HG03280 (cell line): ENCODE results near the gene THRA.

Source experiments
- ATAC-seq: cut with Tn5 transposase; IDR thresholded peaks from one replicate; pipeline ENCODE4 v1.9.1; 2021; ENCODE audit warnings: mild to moderate bottlenecking, moderate library complexity; ENCODE audit not compliant: unreplicated experiment

THRA gene

GRCh38 chr17:40097087-40097486, 34.3 kb downstream of the THRA start:
- ATAC-seq: no peak

DNA sequence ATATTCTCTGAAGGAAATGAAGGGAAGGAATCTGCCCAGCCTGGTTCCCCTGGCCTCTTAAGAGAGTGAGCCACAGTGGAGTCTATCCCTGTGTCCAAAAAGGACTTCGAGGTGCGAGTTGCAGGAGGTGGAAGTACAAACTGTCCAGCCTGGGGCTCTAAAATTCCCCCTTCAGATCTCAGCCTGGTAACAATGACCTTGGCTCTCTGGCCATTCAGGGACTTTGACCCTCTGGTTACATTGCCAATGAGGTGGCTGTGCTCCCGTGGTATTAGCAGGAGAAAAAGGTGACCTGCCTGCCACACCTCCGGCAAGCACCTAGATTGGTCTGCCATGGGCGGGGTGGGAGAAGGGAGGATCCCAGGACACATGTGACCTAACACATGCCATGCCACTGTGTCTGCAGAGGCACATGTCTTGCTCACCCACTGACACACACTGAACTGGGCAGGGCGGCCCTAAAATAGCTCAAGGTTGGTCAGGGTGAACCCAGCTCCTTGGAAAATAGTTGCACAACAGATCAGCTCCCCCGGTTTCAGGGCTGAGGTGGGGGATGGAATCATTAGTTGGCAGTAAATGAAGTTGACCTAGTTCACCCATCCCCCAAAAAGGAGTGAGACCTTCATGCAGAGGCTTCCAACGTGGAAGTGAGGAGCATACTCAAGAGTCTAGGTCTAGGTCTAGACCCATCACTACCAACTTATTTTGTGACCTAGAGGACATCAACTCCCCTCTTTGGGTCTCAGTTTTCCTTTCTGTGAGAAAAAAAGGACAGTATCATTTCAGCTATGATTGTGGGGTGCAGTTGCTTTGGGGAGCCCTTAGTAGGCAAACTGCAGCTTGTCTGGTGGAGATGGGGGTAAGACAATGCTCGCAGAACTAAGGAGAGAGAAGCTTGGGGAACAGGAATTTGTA, 35.4 kb downstream of the THRA start:
- ATAC-seq: no peak

DNA sequence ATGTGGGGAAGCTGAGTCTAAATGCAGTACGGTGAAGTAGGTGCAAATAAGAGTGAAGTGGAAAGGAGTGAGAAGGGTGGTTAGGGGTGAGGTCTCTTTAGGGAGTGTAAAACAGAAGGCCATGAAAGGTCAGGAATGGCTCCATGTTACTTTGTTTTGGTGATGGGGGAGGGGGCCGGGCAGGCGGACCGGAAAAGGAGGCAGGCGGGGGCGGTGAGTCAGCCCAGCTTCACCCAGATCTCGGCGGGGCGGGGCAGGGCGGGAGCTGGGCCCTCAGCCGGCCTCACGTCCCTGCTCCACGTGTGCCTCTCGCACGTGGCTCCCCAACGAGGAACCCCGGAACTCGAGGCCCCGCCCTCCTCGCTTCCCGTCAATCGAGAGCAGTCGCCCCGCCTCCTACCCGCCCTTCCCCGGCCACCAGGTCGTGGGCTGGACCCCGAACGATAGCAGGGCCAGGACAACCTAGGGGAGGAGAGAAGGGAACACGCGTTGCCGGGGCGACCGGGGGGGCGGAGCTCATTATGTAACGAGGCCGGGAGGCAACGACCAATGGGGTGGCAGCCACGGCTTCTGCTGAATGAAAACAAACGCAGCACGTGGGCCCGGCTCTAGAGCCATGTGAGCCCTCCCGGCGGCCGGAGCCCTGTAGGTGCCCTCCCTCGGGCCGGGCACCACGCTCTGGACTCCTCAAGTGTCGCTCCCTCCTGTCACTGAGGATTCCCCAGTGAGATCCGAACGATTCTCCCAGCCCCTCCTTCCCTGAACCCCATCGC, 36.3 kb downstream of the THRA start:
- ATAC-seq: peak; percentile 69

DNA sequence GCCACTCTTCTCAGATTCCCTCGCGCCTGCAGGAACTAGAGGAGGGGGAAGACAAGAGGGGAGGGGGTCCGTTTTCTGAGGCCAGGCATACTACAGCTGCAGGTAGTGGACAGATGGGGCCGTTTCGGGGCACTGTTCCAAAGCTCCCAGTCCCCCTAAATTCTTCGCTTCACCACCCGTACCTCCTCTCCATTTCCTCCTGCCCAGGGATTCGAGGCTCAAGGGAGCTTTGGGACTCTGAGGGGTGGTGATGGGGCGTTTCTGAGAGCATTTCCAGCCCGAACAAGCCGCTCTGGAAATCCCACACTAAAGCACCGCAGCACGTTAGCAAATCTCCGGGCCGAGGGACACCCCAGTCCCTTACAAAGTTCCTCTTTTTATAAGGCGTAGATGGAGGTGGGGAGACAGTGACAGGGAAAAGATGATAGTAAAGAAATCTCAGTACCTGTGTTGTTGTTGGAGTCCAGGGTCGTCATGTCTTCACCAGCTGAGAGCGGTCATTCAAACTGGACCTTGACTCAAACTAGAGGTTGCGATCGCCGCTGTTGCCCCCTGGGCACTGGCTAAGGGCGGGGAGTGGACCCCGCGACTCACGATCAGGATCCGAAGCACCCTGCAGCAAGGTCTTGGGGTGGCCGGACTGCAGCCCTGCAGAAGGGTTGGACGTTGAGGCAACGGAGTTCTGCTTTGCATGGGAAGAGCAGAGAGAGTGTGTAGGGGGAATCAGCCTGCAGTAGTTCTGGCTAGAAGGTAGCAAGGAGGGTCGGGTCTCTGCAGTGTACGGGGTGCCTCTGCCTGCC, 37.1 kb downstream of the THRA start:
- ATAC-seq: no peak

GRCh38 chr17:40100419-40100668, 37.6 kb downstream of the THRA start, which contains the start of gene NR1D1:
Gene NR1D1 (minus strand): TSS chr17:40100589. CDS start chr17:40100094, 495 bp downstream.
- no peak for ATAC-seq

DNA sequence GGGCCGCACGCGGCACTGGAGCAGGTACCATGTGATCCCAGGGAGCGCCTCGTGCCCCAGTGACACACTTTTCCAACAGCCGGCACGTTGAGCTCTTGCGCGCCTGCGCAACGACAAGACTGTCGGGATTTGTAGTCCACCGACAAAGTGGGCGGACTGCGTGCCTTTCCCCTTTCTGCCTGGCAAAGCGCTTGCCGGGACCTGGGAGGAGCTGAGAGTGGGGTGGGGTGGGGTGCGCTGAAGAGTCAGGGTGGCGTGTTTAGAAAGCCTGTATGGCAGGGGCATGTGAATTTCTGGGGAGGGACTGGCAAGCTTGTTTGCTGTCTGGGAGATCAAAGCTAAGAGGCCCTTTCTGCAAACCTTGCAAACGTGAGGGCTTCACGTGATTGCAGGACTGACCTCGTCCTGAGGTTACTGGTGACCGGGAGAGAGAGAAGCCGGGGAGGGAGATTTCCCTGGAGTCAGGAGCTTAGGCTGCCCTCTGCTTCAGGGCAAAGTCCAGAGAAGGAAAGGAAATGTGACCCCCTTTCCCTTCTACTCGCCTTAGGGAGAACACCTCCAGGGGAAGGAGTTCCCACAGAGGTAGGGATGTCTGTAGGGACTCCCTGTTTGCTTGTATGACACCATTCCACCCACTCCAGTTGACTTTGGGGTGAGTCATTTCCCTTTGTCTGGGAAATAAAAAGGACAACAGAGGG, 38.1 kb downstream of the THRA start:
- no peak for ATAC-seq

GRCh38 chr17:40101367-40102210, 38.8 kb downstream of the THRA start:
- no peak for ATAC-seq

DNA sequence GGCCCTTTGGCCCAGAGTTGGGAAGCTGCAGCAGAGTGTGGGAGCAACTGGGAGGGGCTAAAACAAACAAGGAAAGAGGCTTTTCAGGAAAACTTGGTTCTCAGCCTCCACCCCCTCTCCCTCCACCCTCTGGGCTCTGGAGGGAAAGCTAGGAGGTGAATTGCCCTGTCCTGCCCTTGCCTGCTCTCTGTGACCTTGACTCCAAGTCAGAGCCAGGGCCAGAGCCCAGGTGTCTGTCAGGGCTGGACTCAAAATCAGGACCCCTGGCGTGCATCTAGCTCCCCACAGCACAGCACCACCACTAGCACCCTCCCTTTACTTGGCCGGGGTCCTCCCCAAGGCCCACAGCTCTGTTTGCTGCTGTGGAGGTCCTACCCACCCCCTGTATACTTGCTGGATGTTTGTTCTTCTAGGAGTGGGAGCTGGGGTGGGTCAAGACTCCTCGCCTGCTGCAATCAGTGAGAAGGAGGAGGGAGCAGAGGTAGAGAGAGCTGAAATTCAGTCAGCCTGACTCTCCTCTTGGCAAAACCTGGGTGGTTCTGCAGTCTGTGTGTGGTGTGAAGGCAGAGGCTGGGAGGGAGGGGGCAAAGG, 40.4 kb downstream of the THRA start:
- ATAC-seq: no peak

GRCh38 chr17:40103688-40104087, 40.9 kb downstream of the THRA start:
- no peak for ATAC-seq

- no peak for ATAC-seq
Observed at GRCh38 chr17:40104594-40105486, 42.1 kb downstream of the THRA start.

GRCh38 chr17:40105861-40106759, 43.3 kb downstream of the THRA start:
- no peak for ATAC-seq

DNA sequence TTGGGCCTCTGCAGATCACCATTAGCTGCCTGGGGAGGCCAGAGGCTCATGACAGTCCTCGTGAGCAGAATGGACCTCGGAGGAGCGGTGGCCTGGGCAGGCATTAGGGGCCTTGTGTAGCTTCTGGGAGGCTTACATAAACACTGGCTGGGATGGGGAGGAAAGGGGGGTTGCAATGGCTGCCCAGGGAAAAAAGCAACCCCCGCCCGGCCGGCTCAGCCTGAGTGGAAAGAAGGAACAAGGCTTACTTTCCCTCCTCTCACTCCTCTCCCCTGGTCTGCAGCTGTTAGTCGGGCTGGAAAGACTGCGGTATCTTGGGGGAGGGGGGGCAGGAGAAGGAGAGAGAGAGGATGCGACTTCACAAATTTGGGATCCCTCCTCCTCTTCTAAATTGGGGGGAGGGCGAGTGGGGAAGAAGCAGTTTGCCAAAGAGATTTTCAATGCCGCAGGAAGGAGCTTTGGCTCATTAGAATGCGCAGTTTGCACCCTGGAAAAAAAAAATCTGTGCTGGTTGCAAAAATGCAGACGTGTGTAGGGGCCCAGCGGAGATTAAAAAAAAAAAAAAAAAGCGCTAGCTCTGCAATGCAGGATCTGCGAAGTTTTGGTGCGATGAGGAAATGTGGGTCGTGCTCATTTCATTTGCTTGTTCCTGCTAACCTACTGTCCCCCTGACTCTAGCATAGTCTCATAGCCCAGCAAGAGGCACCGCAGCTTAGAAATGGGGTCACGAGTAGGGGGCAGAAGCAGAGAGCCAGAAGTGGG, 44.2 kb downstream of the THRA start:
- ATAC-seq: no peak

GRCh38 chr17:40107522-40108174, 44.9 kb downstream of the THRA start:
- no peak for ATAC-seq

GRCh38 chr17:40108970-40109824, 46.4 kb downstream of the THRA start:
- ATAC-seq: no peak
